Stomach (tissue), 9 donors: ENCODE data around the gene ANKRD33. TPM values are rescaled to one million over a fixed set of nuclear protein-coding genes. Genes with fewer than 3 reads are reported as not detected.

Experiments
- DNase-seq, 2 donors: peaks; one replicate each; pipeline versions ENCODE4 v3.0.0 to v3.0.0-alpha.2; 2013 to 2019
- H3K27ac ChIP-seq, 5 donors: fragments of 200-600 bp in 4 of 5; sonication (generic) in 4 of 5; one replicate each; pipeline ENCODE4 v1.5.1; 2013 to 2019; ENCODE audit warnings: mild to moderate bottlenecking in 1 of 5, moderate library complexity in 1 of 5
- H3K27me3 ChIP-seq, 3 donors: fragments of 200-600 bp; sonication (generic); one replicate each; pipeline ENCODE4 v1.5.1; 2017 to 2019; ENCODE audit warnings: mixed run types in 1 of 3
- H3K36me3 ChIP-seq, 4 donors: fragments of 200-600 bp; sonication (generic); 1 replicate in 3 of 4; 2 replicates in 1 of 4; pipeline ENCODE4 v1.5.1; 2016 to 2019
- H3K4me1 ChIP-seq, 4 donors: fragments of 200-600 bp; sonication (generic); one replicate each; pipeline ENCODE4 v1.5.1; 2016 to 2019
- H3K4me3 ChIP-seq, 4 donors: fragments of 200-600 bp; sonication (generic) in 3 of 4; one replicate each; pipeline ENCODE4 v1.5.1; 2016 to 2019; ENCODE audit warnings: mild to moderate bottlenecking in 1 of 4
- H3K9me3 ChIP-seq, 4 donors: fragments of 200-600 bp; sonication (generic); one replicate each; pipeline ENCODE4 v1.5.1; 2016 to 2019
- CTCF ChIP-seq, 7 experiments: fragments of 450-650 bp in 4 of 7; fragments of 200-600 bp in 3 of 7; sonication (generic) in 3 of 7; IDR thresholded peaks; one replicate each; pipeline ENCODE4 v1.5.1; 2016 to 2019; ENCODE audit warnings: antibody characterized with exemption in 7 of 7, control low read depth in 2 of 7, mild to moderate bottlenecking in 1 of 7
- EP300 ChIP-seq: sonication (generic); formaldehyde crosslinking; IDR thresholded peaks from one replicate; pipeline ENCODE4 v1.6.1; 2017; ENCODE audit warnings: antibody characterized with exemption
- POLR2A ChIP-seq, 4 donors: fragments of 450-650 bp; IDR thresholded peaks; one replicate each; pipeline ENCODE4 v1.6.1; 2016; ENCODE audit warnings: antibody characterized with exemption in 4 of 4, control low read depth in 2 of 4, mild to moderate bottlenecking in 1 of 4, moderate library complexity in 1 of 4
- POLR2AphosphoS5 ChIP-seq, 3 donors: sonication (generic); formaldehyde crosslinking; IDR thresholded peaks; one replicate each; pipeline ENCODE4 v1.6.1; 2016; ENCODE audit warnings: antibody characterized with exemption in 3 of 3
- WGBS, 5 donors: extraction: QIAGEN DNeasy Blood & Tissue Kit in 3 of 5; methylation state at CpG; one replicate each; pipeline versions ENCODE4 v1.1.5 to v1.1.7; 2013 to 2018; 5-methylcytosine and 5-hydroxymethylcytosine counted together
- intact Hi-C: fragments of 100-400 bp; cut with DNase I; formaldehyde crosslinking; loops from one replicate; pipeline ENCODE4 v1.15.1; 2023; ENCODE audit warnings: low total_unique reads
- polyA plus RNA-seq, 3 donors: library from polyadenylated mRNA; stranded (reverse); fragments of 200-250 nt; gene quantifications; one replicate each; pipeline ENCODE4 v1.2.3, GENCODE V29; 2013
- total RNA-seq, 5 donors: library from RNA; depleted of rRNA; stranded (reverse); fragments of >200 nt; gene quantifications; one replicate each; pipeline versions ENCODE4 v1.1.0 to v1.2.3, GENCODE V29; 2014 to 2016
- donor health status: healthy with polysubstance abuse.
- donor health status: Bipolar disorder and iron deficiency.
- donor health status: healthy.

ANKRD33 gene
- total and polyA plus RNA-seq, 8 donors = not detected

GRCh38 chr12:51890511-51891171 is 2.7 kb downstream of the ANKRD33 start:
- DNase-seq = no peak

GRCh38 chr12:51891843-51892242 is 3.9 kb downstream of the ANKRD33 start:
- TF ChIP-seq EP300 (no peak), POLR2A (IDR thresholded peaks at IDR 0.05) (no peak), POLR2AphosphoS5 (IDR thresholded peaks at IDR 0.05) (no peak), CTCF (IDR thresholded peaks at IDR 0.05) (peak in 3 of 7 experiments; percentile 25 to 29 (median 28))
- DNase-seq = no peak
- intact Hi-C loops = no loop called here
- H3K36me3 ChIP-seq = no peaks in the 10 kb centered on the region
- peaks cover 0 to 52% (median 4%) of the 10 kb centered on the region in 3 donors for H3K27me3 ChIP-seq
- H3K27ac ChIP-seq = no peak overlapping the region
- peaks cover 0 to 30% (median 13%) of the 10 kb centered on the region in 4 donors for H3K4me1 ChIP-seq
- H3K4me3 ChIP-seq = no peak overlapping the region
- H3K9me3 ChIP-seq = no peaks in the 10 kb centered on the region

More at GRCh38 chr12:51890511-51891171, 2.7 kb downstream of the ANKRD33 start:
- Histone ChIP-seq H3K27ac (no peak overlapping the region), H3K4me1 (peaks cover 0 to 42% (median 18%) of the 10 kb centered on the region in 4 donors), H3K9me3 (no peaks in the 10 kb centered on the region), H3K36me3 (no peaks in the 10 kb centered on the region), H3K4me3 (no peak overlapping the region), H3K27me3 (peaks cover 0 to 43% (median 4%) of the 10 kb centered on the region in 3 donors)
- no peak for TF ChIP-seq POLR2A (IDR thresholded peaks at IDR 0.05)
- TF ChIP-seq POLR2AphosphoS5 (IDR thresholded peaks at IDR 0.05) = no peak
- no peak for TF ChIP-seq CTCF (IDR thresholded peaks at IDR 0.05)
- TF ChIP-seq EP300 = no peak
- intact Hi-C loops = no loop called here
- 82 to 89% (median 84%) methylated on average over 16 to 22 of the region's 22 CpGs for WGBS, 5 donors

- no peak overlapping the region for H3K27ac ChIP-seq
- no peak for TF ChIP-seq EP300
- TF ChIP-seq POLR2A (IDR thresholded peaks at IDR 0.05) = no peak
- no peak overlapping the region for H3K4me3 ChIP-seq
- WGBS, 5 donors = 85 to 91% (median 87%) methylated on average over 6 of the region's 6 CpGs
- peaks cover 0 to 45% (median 0%) of the 10 kb centered on the region in 3 donors for H3K27me3 ChIP-seq
- DNase-seq = no peak
- intact Hi-C loops = no loop called here
- H3K36me3 ChIP-seq = no peaks in the 10 kb centered on the region
- no peaks in the 10 kb centered on the region for H3K9me3 ChIP-seq
- H3K4me1 ChIP-seq = peaks cover 0 to 18% (median 8%) of the 10 kb centered on the region in 4 donors
Measured at GRCh38 chr12:51893786-51894185, 5.9 kb downstream of the ANKRD33 start.

GRCh38 chr12:51895378-51896135 is 7.7 kb downstream of the ANKRD33 start:
- Histone ChIP-seq H3K9me3 (no peaks in the 10 kb centered on the region), H3K4me1 (peaks cover 0 to 18% (median 8%) of the 10 kb centered on the region in 4 donors), H3K27ac (peak overlapping the region in 3 of 5 donors; percentile 2 to 75 (median 38)), H3K36me3 (no peaks in the 10 kb centered on the region), H3K27me3 (peaks cover 0 to 36% (median 0%) of the 10 kb centered on the region in 3 donors), H3K4me3 (no peak overlapping the region)
- intact Hi-C loops = no loop called here
- DNase-seq = no peak
- TF ChIP-seq POLR2A (IDR thresholded peaks at IDR 0.05) (no peak), CTCF (IDR thresholded peaks at IDR 0.05) (no peak), POLR2AphosphoS5 (IDR thresholded peaks at IDR 0.05) (no peak), EP300 (no peak)
- 78 to 86% (median 85%) methylated on average over 6 to 8 of the region's 8 CpGs for WGBS, 5 donors
